ENCODE results near the gene CBX2. TPM values are rescaled to one million over a fixed set of nuclear protein-coding genes. Genes with fewer than 3 reads are reported as not detected.

The CBX2 gene
- polyA plus RNA-seq, 1 of the 3 experiments (the other 2 are of a cell fraction), result 22.4 TPM

- TF ChIP-seq ZBTB33 (IDR thresholded peaks at IDR 0.05; ENCODE audit: borderline replicate concordance, low read depth) (no peak), POLR2AphosphoS5 (IDR thresholded peaks at IDR 0.05; ENCODE audit: low read depth, low read length) (no peak), FOXM1 (IDR thresholded peaks at IDR 0.05; ENCODE audit: low read depth) (no peak), SIN3A (IDR thresholded peaks at IDR 0.05; ENCODE audit: borderline replicate concordance, low read depth, low read length) (no peak), RCOR1 (IDR thresholded peaks at IDR 0.05; ENCODE audit: low read length) (no peak), CTCF (IDR thresholded peaks at IDR 0.05) (no peak), NRF1 (IDR thresholded peaks at IDR 0.05; ENCODE audit: low read depth, low read length) (no peak), NFIC (IDR thresholded peaks at IDR 0.05; ENCODE audit: borderline replicate concordance) (no peak)
Observed at GRCh38 chr17:79781012-79781650, 3.2 kb downstream of the CBX2 start (continued).

- no peaks in the 10 kb centered on the region for H3F3A ChIP-seq (replicated peaks; ENCODE audit: insufficient read depth)
- no peaks in the 10 kb centered on the region for H3K9me2 ChIP-seq
- no peak overlapping the region for H3K9ac ChIP-seq
- peaks cover 8 to 56% of the 10 kb centered on the region in 2 experiments for H3K36me3 ChIP-seq (replicated peaks in 1 of 2; ENCODE audit: control insufficient read depth in 1 of 2, insufficient read depth in 2 of 2, low read length in 1 of 2)
- TF ChIP-seq TAF1 (IDR thresholded peaks at IDR 0.05; ENCODE audit: borderline replicate concordance, low read depth, low read length), result no peak
- no peak for TF ChIP-seq FOSL2 (IDR thresholded peaks at IDR 0.05; ENCODE audit: borderline replicate concordance, low read depth)
- TF ChIP-seq RXRA (IDR thresholded peaks at IDR 0.05; ENCODE audit: borderline replicate concordance, low read depth), result no peak
- TF ChIP-seq USF1 (IDR thresholded peaks at IDR 0.05; ENCODE audit: borderline replicate concordance, low read depth), result no peak
- TF ChIP-seq CHD2 (IDR thresholded peaks at IDR 0.05; ENCODE audit: low read length, partially characterized antibody), result no peak
- TF ChIP-seq MXI1 (IDR thresholded peaks at IDR 0.05; ENCODE audit: low read depth, low read length), result no peak
- no peak for TF ChIP-seq FOXM1 (IDR thresholded peaks at IDR 0.05; ENCODE audit: low read depth)
- TF ChIP-seq ZBTB33 (IDR thresholded peaks at IDR 0.05; ENCODE audit: borderline replicate concordance, low read depth), result no peak
- no peak for TF ChIP-seq JUND (IDR thresholded peaks at IDR 0.05)
- no peak for TF ChIP-seq YY1 (IDR thresholded peaks at IDR 0.05; ENCODE audit: low read depth)
- TF ChIP-seq SMC3 (IDR thresholded peaks at IDR 0.05; ENCODE audit: low read depth, low read length), result no peak
- TF ChIP-seq GATA2 (CRISPR knock-in tag; IDR thresholded peaks at IDR 0.05), result no peak
- TF ChIP-seq MAX (IDR thresholded peaks at IDR 0.05; ENCODE audit: low read depth), result no peak
- no peak for TF ChIP-seq PBX3 (IDR thresholded peaks at IDR 0.05)
- no peak for TF ChIP-seq RAD21 (IDR thresholded peaks at IDR 0.05; ENCODE audit: low read length)
- no peaks in the 10 kb centered on the region; the same call in 1 of the 2 replicates for H3K27me3 ChIP-seq (ENCODE audit: insufficient read depth)
- no peak overlapping the region for H2AFZ ChIP-seq (ENCODE audit: low read depth)
- ChIA-PET CTCF (interaction anchor here (0.8 to 1.8 kb wide), 6 partner anchors 12 to 53 kb away, joined by 3 to 8 read pairs (median 4); partner anchors contain the start of gene CBX8), POLR2A (interaction anchor here (0.8 to 1.2 kb wide), 2 partner anchors 11 to 15 kb away, joined by 3 read pairs; partner anchors contain the start of gene CBX8)
- no peak overlapping the region for H3K27ac ChIP-seq (ENCODE audit: low read depth in 2 of 2, low read length in 1 of 2)
- no peak overlapping the region for H3K4me3 ChIP-seq (ENCODE audit: low read depth in 2 of 2, low read length in 1 of 2)
- no peaks in the 10 kb centered on the region for H3K9me3 ChIP-seq
- H3K4me2 ChIP-seq, result no peak overlapping the region
- H4K20me1 ChIP-seq (ENCODE audit: insufficient read depth), result peaks cover 34% of the 10 kb centered on the region; the same call in 1 of the 2 replicates
- H3K4me1 ChIP-seq (ENCODE audit: control insufficient read depth in 1 of 2, insufficient read depth in 2 of 2, low read depth in 1 of 2, low read length in 1 of 2), result peaks cover 0 to 34% of the 10 kb centered on the region in 2 experiments; a peak in 3 of 4 replicates
- DNase-seq, result no peak
- WGBS (ENCODE audit: low lambda C conversion rate), result 94% methylated on average over 25 of the region's 27 CpGs
- peaks cover 36% of the 10 kb centered on the region for H3K79me2 ChIP-seq (ENCODE audit: insufficient read depth)
Observed at GRCh38 chr17:79781736-79782575, 4.0 kb downstream of the CBX2 start.

All from SK-N-SH (cell line).